Progenitor cell of endocrine pancreas (in vitro differentiated cells): Measurements from ENCODE around the gene TLE1. TPM values are rescaled to one million over a fixed set of nuclear protein-coding genes. Genes with fewer than 3 reads are reported as not detected.
"Not testable (repeated sequence)": the region's sequence is repeated elsewhere in the genome, so short reads cannot be mapped to it uniquely, and the experiment has no call there.

Experiments
- DNase-seq: peaks from one replicate; pipeline ENCODE4 v3.0.0; 2021; ENCODE audit warnings: low spot score; ENCODE audit not compliant: unreplicated experiment
- H3K27ac Mint-ChIP-seq: 2 replicates; pipeline ENCODE4 v1.8.0; 2021; ENCODE audit warnings: mild to moderate bottlenecking, moderate library complexity, mixed read lengths
- H3K27me3 Mint-ChIP-seq: 2 replicates; pipeline ENCODE4 v1.8.0; 2021; ENCODE audit warnings: mixed read lengths
- H3K36me3 Mint-ChIP-seq: 2 replicates; pipeline ENCODE4 v1.8.0; 2022; ENCODE audit warnings: mixed read lengths; ENCODE audit not compliant: insufficient read depth
- H3K4me1 Mint-ChIP-seq: 2 replicates; pipeline ENCODE4 v1.8.0; 2021; ENCODE audit warnings: low read depth, mixed read lengths
- H3K4me3 Mint-ChIP-seq: 2 replicates; pipeline ENCODE4 v1.8.0; 2021; ENCODE audit warnings: low read depth, mild to moderate bottlenecking, moderate library complexity, mixed read lengths
- H3K9me3 Mint-ChIP-seq: 2 replicates; pipeline ENCODE4 v1.8.0; 2021; ENCODE audit warnings: low read depth, mixed read lengths
- total RNA-seq: library from RNA; stranded (reverse); gene quantifications from 2 replicates; pipeline ENCODE4 v1.2.1, GENCODE V29; 2021
- TF ChIP-seq, protein P1 (sequence below): fragments of 200-600 bp; sonication (generic); IDR thresholded peaks from one replicate; pipeline ENCODE4 v1.5.0; 2021; ENCODE audit warnings: antibody characterized with exemption, mild to moderate bottlenecking; ENCODE audit not compliant: unreplicated experiment

TLE1 gene
- total RNA-seq, 1 donor from 2014 or later, result 68.7 TPM

DNA sequence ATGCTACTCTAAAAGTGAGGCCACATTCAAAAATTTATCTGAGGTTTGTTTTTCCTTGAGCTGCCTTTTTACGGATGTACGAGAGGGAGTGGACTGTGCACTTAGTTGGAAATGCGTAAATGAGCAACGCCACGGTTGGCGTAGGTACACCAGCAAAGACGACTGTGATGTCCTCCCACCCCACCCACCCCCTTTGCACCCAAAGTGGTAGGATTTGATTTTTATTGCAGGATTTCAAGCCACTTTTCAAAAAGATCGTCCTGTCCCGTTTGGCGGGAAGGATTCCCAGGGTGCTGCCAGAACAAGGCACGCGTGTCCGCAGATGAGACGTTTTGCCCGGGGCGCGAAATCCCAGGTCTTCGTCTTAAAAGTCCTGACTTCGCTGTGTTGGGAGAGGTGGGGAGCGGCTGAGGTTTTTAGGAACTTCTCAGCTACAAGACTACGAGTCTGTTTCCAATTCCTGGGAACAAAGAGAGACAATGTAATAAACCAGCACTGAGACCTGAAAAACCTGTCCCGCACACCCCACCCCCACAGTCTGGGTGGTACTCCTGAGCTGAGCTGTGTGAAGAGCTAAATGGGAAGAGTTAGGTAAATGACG is 1.0 kb upstream of the TLE1 start:
- Mint-ChIP-seq H3K27ac (peak overlapping the region; percentile 97), H3K9me3 (no peaks in the 10 kb centered on the region), H3K27me3 (no peaks in the 10 kb centered on the region), H3K4me3 (peak overlapping the region; percentile 82), H3K36me3 (no peaks in the 10 kb centered on the region), H3K4me1 (peaks cover 30% of the 10 kb centered on the region)
- TF ChIP-seq, protein P1, sequence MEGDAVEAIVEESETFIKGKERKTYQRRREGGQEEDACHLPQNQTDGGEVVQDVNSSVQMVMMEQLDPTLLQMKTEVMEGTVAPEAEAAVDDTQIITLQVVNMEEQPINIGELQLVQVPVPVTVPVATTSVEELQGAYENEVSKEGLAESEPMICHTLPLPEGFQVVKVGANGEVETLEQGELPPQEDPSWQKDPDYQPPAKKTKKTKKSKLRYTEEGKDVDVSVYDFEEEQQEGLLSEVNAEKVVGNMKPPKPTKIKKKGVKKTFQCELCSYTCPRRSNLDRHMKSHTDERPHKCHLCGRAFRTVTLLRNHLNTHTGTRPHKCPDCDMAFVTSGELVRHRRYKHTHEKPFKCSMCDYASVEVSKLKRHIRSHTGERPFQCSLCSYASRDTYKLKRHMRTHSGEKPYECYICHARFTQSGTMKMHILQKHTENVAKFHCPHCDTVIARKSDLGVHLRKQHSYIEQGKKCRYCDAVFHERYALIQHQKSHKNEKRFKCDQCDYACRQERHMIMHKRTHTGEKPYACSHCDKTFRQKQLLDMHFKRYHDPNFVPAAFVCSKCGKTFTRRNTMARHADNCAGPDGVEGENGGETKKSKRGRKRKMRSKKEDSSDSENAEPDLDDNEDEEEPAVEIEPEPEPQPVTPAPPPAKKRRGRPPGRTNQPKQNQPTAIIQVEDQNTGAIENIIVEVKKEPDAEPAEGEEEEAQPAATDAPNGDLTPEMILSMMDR, result no peak
- peak; percentile 44 for DNase-seq

DNA sequence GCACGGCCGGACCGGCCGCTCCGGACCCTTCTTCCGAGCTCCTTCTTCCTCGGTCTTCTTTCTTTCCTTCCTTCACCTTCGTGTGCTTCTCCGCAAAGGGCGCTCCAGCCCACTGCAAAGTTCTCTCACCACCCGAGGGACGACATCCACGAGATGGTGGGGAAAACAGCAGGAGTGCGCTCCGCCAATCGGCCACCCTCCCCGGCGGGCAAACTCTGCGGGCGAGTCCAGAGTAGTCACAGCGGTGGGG is 329 bp downstream of the TLE1 start:
- not testable (repeated sequence) for H3K9me3 Mint-ChIP-seq, H3K27me3 Mint-ChIP-seq, DNase-seq, H3K36me3 Mint-ChIP-seq
- H3K4me3 Mint-ChIP-seq, result peak overlapping the region; percentile 98
- H3K4me1 Mint-ChIP-seq, result peaks cover 19% of the 10 kb centered on the region
- peak overlapping the region; percentile 99 for H3K27ac Mint-ChIP-seq

DNA sequence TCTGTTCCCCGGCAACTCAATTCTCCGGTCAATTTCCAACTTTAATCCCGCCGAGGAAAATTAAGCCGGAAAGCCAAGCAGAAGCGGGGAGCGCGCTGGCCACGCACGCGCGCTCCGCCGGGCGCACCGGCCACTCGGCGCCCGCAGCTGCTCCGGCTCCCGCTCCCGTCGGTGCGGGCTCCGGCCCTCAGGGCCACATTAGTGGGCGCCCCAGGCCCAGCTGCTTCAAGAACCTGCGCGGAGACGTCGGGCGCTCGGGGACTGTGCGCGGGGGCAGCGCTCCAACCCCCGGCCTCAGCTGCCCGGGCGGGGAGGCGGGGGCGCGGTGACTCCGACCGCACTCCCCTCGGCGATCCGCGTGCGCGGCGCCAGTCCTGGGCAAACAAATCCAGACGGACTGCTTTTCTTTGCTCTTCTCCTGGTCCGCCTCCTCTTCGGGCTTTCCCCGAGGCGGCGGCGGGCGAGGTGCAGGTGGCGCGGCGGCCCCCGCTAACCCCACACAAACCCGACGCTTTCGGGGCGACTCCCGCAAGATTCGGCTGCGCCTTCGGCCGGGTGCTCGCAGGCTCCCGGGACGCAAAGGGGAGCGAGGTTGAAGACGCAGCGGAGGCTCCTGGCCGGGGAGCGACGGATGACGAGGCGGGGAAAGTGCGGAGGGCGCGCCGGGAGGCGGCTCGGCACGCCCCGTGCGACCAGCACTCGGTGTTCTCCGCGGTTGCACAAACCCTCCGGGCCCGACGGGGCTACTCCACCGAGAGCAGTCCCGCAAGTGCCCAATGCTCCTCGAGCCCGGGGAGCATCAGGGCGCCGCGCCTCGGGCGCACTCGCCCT is 870 bp downstream of the TLE1 start:
- Mint-ChIP-seq H3K4me3 (peak overlapping the region; percentile 98), H3K4me1 (peaks cover 14% of the 10 kb centered on the region), H3K27ac (peak overlapping the region; percentile 99)
- not testable (repeated sequence) for H3K36me3 Mint-ChIP-seq, H3K9me3 Mint-ChIP-seq, H3K27me3 Mint-ChIP-seq
- DNase-seq, result peak; percentile 34

- Mint-ChIP-seq H3K27me3 (no peaks in the 10 kb centered on the region), H3K27ac (no peak overlapping the region), H3K4me3 (no peak overlapping the region), H3K9me3 (no peaks in the 10 kb centered on the region), H3K36me3 (no peaks in the 10 kb centered on the region), H3K4me1 (peaks cover 14% of the 10 kb centered on the region)
- TF ChIP-seq, protein P1, result no peak
- DNase-seq, result peak; percentile 51
These were observed 1.7 kb downstream of the TLE1 start for GRCh38 chr9:81687521-81688261.

DNA sequence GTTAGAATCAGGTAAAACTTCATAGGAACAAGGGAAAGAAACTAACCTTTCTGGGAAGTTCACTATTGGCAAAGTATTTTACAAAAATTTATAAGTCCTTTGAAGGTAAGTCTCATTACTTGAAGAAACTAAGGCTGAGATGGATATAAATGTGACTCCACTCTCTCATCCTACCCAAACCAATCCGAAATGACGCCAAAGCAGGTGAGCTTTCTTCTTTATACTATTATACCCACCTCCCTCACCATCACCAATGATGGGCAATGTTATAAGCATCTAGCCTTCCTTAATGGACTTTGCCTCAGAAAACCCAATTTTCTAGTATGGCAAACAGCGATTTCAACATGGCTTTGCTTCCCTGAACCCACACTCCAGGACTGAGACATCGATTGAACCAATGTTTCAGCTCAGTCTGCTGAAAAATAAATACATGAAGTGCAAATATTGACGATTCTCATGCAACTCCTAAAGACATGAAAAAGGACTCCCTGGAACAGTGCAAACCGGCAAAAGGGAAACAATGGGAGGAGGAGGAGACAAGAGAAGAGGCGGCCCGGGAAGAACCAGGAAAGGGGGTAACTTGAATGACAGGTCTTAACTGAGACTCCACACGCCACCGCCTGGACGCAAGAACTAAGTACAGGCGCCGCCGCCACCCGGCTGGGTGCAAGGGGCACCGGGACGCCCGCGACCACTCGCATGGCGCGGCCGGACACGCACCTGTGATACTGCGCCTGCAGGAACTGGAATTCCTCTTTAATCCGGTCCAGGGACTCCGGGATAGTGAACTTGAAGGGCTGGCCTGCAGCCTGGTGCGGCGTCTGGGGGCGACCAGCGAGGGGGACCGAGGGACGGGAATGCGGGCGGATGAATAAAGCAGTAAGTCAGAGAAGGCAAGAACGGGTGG is 2.5 kb downstream of the TLE1 start:
- Mint-ChIP-seq H3K4me3 (no peak overlapping the region), H3K9me3 (no peaks in the 10 kb centered on the region), H3K27me3 (no peaks in the 10 kb centered on the region), H3K27ac (no peak overlapping the region), H3K36me3 (peaks cover 4% of the 10 kb centered on the region), H3K4me1 (peaks cover 13% of the 10 kb centered on the region)
- TF ChIP-seq, protein P1, result peak; percentile 68
- DNase-seq, result peak; percentile 74
